Measurements from ENCODE around the gene ANO3.

Gene ANO3

GRCh38 chr11:26703411-26704191, 371.7 kb downstream of the ANO3 start:
- TF ChIP-seq, protein P1, sequence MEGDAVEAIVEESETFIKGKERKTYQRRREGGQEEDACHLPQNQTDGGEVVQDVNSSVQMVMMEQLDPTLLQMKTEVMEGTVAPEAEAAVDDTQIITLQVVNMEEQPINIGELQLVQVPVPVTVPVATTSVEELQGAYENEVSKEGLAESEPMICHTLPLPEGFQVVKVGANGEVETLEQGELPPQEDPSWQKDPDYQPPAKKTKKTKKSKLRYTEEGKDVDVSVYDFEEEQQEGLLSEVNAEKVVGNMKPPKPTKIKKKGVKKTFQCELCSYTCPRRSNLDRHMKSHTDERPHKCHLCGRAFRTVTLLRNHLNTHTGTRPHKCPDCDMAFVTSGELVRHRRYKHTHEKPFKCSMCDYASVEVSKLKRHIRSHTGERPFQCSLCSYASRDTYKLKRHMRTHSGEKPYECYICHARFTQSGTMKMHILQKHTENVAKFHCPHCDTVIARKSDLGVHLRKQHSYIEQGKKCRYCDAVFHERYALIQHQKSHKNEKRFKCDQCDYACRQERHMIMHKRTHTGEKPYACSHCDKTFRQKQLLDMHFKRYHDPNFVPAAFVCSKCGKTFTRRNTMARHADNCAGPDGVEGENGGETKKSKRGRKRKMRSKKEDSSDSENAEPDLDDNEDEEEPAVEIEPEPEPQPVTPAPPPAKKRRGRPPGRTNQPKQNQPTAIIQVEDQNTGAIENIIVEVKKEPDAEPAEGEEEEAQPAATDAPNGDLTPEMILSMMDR (IDR thresholded peaks at IDR 0.05; ENCODE audit: extremely low read depth, missing control alignments) = no peak
- no peak for DNase-seq (ENCODE audit: low spot score)

DNA sequence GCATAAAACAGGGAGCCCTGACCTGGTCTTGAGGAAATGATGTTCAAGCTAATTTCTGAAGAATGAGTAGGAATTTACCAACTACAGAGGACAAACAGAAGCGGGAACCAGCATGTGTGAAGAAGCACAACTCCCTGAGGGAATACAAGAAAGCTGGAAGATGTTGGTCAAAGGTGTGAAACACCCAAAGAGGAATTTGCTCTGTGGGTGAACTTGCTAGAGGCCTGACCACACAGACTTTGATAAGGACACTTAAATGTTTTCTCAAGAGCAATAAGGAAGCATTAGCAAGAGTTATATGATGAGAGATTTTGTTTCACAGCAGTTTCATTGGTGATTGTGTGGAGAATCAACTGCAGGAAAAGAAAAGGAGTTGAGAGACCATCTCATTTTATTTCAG, 372.3 kb downstream of the ANO3 start:
- TF ChIP-seq, protein P1 (IDR thresholded peaks at IDR 0.05; ENCODE audit: extremely low read depth, missing control alignments) = no peak
- no peak for DNase-seq (ENCODE audit: low spot score)

GRCh38 chr11:26706181-26706580, 374.3 kb downstream of the ANO3 start:
- DNase-seq (ENCODE audit: low spot score) = no peak
- TF ChIP-seq, protein P1 (IDR thresholded peaks at IDR 0.05; ENCODE audit: extremely low read depth, missing control alignments) = no peak

DNA sequence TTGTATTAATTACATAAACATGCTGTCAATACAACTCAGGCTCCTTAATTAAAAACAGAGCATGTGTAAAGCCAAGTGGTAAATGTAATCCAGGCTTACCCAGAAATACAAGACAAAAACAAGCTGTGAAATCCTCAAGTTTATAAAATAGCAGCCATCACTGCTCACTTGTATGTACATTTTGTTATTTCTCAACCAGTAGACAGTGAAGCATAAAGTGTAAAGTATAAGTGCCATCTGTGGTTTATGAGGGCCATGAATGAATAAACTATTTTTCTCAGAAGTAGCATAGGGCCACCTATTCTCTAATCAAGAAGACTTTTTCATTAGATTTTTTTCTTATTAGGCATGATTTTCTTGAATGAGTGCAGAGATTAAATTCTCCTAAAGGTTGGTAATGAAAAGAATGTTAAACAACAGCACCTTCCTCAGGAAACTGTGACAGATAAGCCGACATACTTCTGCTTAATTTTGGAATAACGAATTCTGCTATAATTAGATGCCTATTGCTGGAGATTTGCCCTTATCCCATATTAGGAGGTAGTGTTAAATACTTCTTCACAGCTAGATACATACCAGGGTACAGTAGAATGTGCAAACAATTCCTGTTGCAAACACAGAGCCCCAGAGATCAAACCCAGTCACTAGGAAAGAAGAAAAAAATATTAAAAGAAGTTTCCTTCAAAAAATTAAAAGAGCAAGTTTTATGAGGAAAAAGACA, 377.0 kb downstream of the ANO3 start:
- TF ChIP-seq, protein P1 (IDR thresholded peaks at IDR 0.05; ENCODE audit: extremely low read depth, missing control alignments) = no peak

GRCh38 chr11:26710489-26710888, 378.6 kb downstream of the ANO3 start:
- TF ChIP-seq, protein P1 (IDR thresholded peaks at IDR 0.05; ENCODE audit: extremely low read depth, missing control alignments) = no peak
- DNase-seq (ENCODE audit: low spot score) = no peak

More for the DNA sequence above, 377.0 kb downstream of the ANO3 start:
- no peak for DNase-seq (ENCODE audit: low spot score)

DNA sequence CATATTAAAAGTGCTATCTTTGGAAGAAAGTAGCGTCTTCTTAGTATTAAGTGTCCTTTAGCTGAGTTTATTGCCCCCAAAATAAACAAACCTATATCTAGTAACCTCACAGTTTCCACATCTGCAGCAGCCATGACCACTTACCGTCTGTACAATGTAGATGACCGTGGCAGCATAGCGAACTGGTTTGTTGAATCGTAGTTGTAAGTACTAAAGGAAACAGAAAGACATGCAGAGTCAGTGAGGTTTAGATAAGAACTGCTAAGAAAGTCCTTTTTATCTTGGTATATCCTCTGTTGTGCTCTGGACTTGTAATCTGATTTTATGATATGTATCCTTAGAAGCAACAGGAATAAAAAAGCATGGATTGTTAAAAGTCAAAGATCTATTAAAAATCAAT, 380.6 kb downstream of the ANO3 start:
- TF ChIP-seq, protein P1 (IDR thresholded peaks at IDR 0.05; ENCODE audit: extremely low read depth, missing control alignments) = no peak
- no peak for DNase-seq (ENCODE audit: low spot score)

All from GM20000 (cell line).